ENCODE measurements around the gene WLS. TPM values are rescaled to one million over a fixed set of nuclear protein-coding genes. Genes with fewer than 3 reads are reported as not detected.

WLS gene
- total and polyA plus RNA-seq, 2 experiments from 2014 or later, result 0.87 to 1.2 TPM

DNA sequence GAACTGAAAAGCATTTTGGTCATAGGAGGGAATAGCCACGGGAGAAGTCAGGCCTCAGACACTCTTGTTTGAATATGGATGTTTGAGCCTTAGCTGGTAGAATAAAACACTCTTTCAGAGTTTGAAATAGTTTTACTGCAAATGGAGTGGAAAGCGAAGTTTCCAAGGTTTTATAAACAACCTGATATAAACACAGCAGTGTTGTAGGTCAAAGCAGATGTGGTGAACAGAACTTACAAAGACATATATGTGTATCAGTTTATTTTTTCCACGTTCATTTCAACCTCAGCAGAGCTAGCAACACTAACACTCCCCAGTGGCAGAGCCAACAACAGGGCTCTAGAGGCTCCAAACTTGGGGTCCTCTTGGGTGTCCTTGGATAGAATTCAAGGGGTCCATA, 89.9 kb downstream of the WLS start (continued):
- TF ChIP-seq, protein P1, sequence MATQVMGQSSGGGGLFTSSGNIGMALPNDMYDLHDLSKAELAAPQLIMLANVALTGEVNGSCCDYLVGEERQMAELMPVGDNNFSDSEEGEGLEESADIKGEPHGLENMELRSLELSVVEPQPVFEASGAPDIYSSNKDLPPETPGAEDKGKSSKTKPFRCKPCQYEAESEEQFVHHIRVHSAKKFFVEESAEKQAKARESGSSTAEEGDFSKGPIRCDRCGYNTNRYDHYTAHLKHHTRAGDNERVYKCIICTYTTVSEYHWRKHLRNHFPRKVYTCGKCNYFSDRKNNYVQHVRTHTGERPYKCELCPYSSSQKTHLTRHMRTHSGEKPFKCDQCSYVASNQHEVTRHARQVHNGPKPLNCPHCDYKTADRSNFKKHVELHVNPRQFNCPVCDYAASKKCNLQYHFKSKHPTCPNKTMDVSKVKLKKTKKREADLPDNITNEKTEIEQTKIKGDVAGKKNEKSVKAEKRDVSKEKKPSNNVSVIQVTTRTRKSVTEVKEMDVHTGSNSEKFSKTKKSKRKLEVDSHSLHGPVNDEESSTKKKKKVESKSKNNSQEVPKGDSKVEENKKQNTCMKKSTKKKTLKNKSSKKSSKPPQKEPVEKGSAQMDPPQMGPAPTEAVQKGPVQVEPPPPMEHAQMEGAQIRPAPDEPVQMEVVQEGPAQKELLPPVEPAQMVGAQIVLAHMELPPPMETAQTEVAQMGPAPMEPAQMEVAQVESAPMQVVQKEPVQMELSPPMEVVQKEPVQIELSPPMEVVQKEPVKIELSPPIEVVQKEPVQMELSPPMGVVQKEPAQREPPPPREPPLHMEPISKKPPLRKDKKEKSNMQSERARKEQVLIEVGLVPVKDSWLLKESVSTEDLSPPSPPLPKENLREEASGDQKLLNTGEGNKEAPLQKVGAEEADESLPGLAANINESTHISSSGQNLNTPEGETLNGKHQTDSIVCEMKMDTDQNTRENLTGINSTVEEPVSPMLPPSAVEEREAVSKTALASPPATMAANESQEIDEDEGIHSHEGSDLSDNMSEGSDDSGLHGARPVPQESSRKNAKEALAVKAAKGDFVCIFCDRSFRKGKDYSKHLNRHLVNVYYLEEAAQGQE (IDR thresholded peaks at IDR 0.05; ENCODE audit: unreplicated experiment), result no peak

DNA sequence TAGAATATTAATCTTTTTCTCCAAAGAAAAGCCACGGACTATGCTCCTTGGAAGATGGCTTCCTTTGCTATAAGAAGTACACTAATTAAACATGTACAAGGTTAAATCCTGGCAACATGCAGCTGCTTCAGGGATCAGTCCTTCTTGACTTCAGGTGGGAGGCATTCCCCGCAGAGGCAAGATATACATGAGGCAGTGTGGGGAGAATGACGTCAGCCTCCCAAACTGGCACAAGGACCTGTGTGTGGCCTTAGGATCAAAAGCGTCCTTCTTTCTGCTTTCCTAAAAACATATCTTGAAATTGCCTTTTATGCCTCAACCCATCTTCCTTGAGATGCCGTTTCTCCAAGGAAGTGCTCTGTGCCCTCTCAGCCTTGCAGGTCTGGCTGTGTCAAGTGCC, 90.3 kb downstream of the WLS start:
- H3F3A ChIP-seq (replicated peaks; ENCODE audit: low read depth), result no peaks in the 10 kb centered on the region
- no peak overlapping the region for H3K4me3 Mint-ChIP-seq
- H2AFZ ChIP-seq, result no peak overlapping the region; the same call in 1 of the 2 replicates
- peaks cover 14% of the 10 kb centered on the region for H3K4me1 ChIP-seq (ENCODE audit: insufficient read depth)
- H3K36me3 Mint-ChIP-seq (ENCODE audit: low read depth), result no peaks in the 10 kb centered on the region
- H3K9me3 Mint-ChIP-seq, result no peaks in the 10 kb centered on the region
- no peaks in the 10 kb centered on the region for H4K20me1 ChIP-seq (replicated peaks; ENCODE audit: insufficient read depth)
- H3K27me3 Mint-ChIP-seq (ENCODE audit: insufficient read depth, low read depth, poor library complexity), result no peaks in the 10 kb centered on the region
- no peak overlapping the region for H3K4me3 ChIP-seq
- H3K9me2 ChIP-seq (ENCODE audit: insufficient read depth), result no peaks in the 10 kb centered on the region
- H3K79me2 ChIP-seq (replicated peaks; ENCODE audit: insufficient read depth), result no peaks in the 10 kb centered on the region
- ATAC-seq, result peak; percentile 48
- H3K27ac Mint-ChIP-seq, result peak overlapping the region; percentile 43
- no peak overlapping the region; the same call in 1 of the 2 replicates for H3K4me2 ChIP-seq
- H3K27ac ChIP-seq (ENCODE audit: low read depth), result peak overlapping the region; percentile 15; the same call in 1 of the 2 replicates
- H3K36me3 ChIP-seq (ENCODE audit: insufficient read depth), result no peaks in the 10 kb centered on the region
- no peak for DNase-seq (ENCODE audit: low spot score)
- H3K4me1 Mint-ChIP-seq, result peaks cover 30% of the 10 kb centered on the region
- no peaks in the 10 kb centered on the region; the same call in 1 of the 2 replicates for H3K27me3 ChIP-seq (ENCODE audit: insufficient read depth)
- TF ChIP-seq EZH2phosphoT487 (IDR thresholded peaks at IDR 0.05; ENCODE audit: unreplicated experiment), result no peak
- TF ChIP-seq POLR2AphosphoS5 (IDR thresholded peaks at IDR 0.05; ENCODE audit: low read depth), result no peak
- TF ChIP-seq ZNF114 (CRISPR knock-in tag; IDR thresholded peaks at IDR 0.05), result no peak
- TF ChIP-seq, protein P2, sequence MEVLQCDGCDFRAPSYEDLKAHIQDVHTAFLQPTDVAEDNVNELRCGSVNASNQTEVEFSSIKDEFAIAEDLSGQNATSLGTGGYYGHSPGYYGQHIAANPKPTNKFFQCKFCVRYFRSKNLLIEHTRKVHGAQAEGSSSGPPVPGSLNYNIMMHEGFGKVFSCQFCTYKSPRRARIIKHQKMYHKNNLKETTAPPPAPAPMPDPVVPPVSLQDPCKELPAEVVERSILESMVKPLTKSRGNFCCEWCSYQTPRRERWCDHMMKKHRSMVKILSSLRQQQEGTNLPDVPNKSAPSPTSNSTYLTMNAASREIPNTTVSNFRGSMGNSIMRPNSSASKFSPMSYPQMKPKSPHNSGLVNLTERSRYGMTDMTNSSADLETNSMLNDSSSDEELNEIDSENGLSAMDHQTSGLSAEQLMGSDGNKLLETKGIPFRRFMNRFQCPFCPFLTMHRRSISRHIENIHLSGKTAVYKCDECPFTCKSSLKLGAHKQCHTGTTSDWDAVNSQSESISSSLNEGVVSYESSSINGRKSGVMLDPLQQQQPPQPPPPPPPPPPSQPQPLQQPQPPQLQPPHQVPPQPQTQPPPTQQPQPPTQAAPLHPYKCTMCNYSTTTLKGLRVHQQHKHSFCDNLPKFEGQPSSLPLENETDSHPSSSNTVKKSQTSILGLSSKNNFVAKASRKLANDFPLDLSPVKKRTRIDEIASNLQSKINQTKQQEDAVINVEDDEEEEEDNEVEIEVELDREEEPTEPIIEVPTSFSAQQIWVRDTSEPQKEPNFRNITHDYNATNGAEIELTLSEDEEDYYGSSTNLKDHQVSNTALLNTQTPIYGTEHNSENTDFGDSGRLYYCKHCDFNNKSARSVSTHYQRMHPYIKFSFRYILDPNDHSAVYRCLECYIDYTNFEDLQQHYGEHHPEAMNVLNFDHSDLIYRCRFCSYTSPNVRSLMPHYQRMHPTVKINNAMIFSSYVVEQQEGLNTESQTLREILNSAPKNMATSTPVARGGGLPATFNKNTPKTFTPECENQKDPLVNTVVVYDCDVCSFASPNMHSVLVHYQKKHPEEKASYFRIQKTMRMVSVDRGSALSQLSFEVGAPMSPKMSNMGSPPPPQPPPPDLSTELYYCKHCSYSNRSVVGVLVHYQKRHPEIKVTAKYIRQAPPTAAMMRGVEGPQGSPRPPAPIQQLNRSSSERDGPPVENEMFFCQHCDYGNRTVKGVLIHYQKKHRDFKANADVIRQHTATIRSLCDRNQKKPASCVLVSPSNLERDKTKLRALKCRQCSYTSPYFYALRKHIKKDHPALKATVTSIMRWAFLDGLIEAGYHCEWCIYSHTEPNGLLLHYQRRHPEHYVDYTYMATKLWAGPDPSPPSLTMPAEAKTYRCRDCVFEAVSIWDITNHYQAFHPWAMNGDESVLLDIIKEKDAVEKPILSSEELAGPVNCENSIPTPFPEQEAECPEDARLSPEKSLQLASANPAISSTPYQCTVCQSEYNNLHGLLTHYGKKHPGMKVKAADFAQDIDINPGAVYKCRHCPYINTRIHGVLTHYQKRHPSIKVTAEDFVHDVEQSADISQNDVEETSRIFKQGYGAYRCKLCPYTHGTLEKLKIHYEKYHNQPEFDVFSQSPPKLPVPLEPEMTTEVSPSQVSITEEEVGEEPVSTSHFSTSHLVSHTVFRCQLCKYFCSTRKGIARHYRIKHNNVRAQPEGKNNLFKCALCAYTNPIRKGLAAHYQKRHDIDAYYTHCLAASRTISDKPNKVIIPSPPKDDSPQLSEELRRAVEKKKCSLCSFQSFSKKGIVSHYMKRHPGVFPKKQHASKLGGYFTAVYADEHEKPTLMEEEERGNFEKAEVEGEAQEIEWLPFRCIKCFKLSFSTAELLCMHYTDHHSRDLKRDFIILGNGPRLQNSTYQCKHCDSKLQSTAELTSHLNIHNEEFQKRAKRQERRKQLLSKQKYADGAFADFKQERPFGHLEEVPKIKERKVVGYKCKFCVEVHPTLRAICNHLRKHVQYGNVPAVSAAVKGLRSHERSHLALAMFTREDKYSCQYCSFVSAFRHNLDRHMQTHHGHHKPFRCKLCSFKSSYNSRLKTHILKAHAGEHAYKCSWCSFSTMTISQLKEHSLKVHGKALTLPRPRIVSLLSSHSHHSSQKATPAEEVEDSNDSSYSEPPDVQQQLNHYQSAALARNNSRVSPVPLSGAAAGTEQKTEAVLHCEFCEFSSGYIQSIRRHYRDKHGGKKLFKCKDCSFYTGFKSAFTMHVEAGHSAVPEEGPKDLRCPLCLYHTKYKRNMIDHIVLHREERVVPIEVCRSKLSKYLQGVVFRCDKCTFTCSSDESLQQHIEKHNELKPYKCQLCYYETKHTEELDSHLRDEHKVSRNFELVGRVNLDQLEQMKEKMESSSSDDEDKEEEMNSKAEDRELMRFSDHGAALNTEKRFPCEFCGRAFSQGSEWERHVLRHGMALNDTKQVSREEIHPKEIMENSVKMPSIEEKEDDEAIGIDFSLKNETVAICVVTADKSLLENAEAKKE (CRISPR knock-in tag; IDR thresholded peaks at IDR 0.05), result no peak
- no peak for TF ChIP-seq CREB1 (CRISPR knock-in tag; IDR thresholded peaks at IDR 0.05; ENCODE audit: low read depth)
- TF ChIP-seq, protein P3, sequence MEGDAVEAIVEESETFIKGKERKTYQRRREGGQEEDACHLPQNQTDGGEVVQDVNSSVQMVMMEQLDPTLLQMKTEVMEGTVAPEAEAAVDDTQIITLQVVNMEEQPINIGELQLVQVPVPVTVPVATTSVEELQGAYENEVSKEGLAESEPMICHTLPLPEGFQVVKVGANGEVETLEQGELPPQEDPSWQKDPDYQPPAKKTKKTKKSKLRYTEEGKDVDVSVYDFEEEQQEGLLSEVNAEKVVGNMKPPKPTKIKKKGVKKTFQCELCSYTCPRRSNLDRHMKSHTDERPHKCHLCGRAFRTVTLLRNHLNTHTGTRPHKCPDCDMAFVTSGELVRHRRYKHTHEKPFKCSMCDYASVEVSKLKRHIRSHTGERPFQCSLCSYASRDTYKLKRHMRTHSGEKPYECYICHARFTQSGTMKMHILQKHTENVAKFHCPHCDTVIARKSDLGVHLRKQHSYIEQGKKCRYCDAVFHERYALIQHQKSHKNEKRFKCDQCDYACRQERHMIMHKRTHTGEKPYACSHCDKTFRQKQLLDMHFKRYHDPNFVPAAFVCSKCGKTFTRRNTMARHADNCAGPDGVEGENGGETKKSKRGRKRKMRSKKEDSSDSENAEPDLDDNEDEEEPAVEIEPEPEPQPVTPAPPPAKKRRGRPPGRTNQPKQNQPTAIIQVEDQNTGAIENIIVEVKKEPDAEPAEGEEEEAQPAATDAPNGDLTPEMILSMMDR (conservative IDR thresholded peaks at IDR 0.05; ENCODE audit: low read depth in 2 of 2), result no peak
- no peak for TF ChIP-seq EZH2 (IDR thresholded peaks at IDR 0.05; ENCODE audit: low read depth, unreplicated experiment)
- TF ChIP-seq JUNB (IDR thresholded peaks at IDR 0.05; ENCODE audit: unreplicated experiment), result no peak
- TF ChIP-seq, protein P1 (IDR thresholded peaks at IDR 0.05; ENCODE audit: unreplicated experiment), result no peak
- TF ChIP-seq ZNF331 (CRISPR knock-in tag; IDR thresholded peaks at IDR 0.05; ENCODE audit: low read depth), result no peak
